Liver (tissue), 9 donors: Measurements from ENCODE around the gene ERP44. TPM values are rescaled to one million over a fixed set of nuclear protein-coding genes. Genes with fewer than 3 reads are reported as not detected.

Experiments used
- DNase-seq: peaks from one replicate; pipeline ENCODE4 v3.0.0-alpha.2; 2017; ENCODE audit warnings: low spot score
- H3K27ac ChIP-seq, 2 donors: one replicate each; pipeline ENCODE4 v1.7.0; 2013; ENCODE audit warnings: inconsistent platforms in 2 of 2, low read length in 2 of 2, control low read depth in 1 of 2, low read depth in 1 of 2, mild to moderate bottlenecking in 1 of 2
- H3K27me3 ChIP-seq, 4 donors: one replicate each; pipeline versions ENCODE4 v1.6.1 to v1.7.0; 2013; ENCODE audit warnings: low read length in 3 of 4, inconsistent platforms in 1 of 4, mild to moderate bottlenecking in 1 of 4, moderate library complexity in 1 of 4; ENCODE audit not compliant: control insufficient read depth in 4 of 4, insufficient read depth in 4 of 4
- H3K36me3 ChIP-seq, 4 donors: one replicate each; pipeline versions ENCODE4 v1.6.1 to v1.7.0; 2013; ENCODE audit warnings: low read length in 3 of 4, mild to moderate bottlenecking in 3 of 4, low read depth in 1 of 4, moderate library complexity in 1 of 4; ENCODE audit not compliant: control insufficient read depth in 4 of 4, insufficient read depth in 3 of 4
- H3K4me1 ChIP-seq, 4 donors: one replicate each; pipeline versions ENCODE4 v1.6.1 to v1.7.0; 2013; ENCODE audit warnings: low read length in 3 of 4, mild to moderate bottlenecking in 3 of 4, moderate library complexity in 1 of 4; ENCODE audit not compliant: control insufficient read depth in 4 of 4, insufficient read depth in 4 of 4
- H3K4me3 ChIP-seq, 3 donors: one replicate each; pipeline versions ENCODE4 v1.6.1 to v1.7.0; 2013; ENCODE audit warnings: low read length in 3 of 3, control low read depth in 1 of 3, low read depth in 1 of 3, mild to moderate bottlenecking in 1 of 3
- H3K9ac ChIP-seq, 2 donors: one replicate each; pipeline ENCODE4 v1.7.0; 2013; ENCODE audit warnings: low read length in 2 of 2, mild to moderate bottlenecking in 2 of 2, moderate library complexity in 2 of 2, control low read depth in 1 of 2, low read depth in 1 of 2
- H3K9me3 ChIP-seq, 4 donors: one replicate each; pipeline versions ENCODE4 v1.6.1 to v1.7.0; 2013; ENCODE audit warnings: low read length in 3 of 4; ENCODE audit not compliant: control insufficient read depth in 4 of 4
- FOXA1 ChIP-seq: IDR thresholded peaks from 2 replicates; pipeline ENCODE4 v1.6.1; 2016; ENCODE audit warnings: antibody characterized with exemption
- FOXA2 ChIP-seq: IDR thresholded peaks from 2 replicates; pipeline ENCODE4 v1.6.1; 2016; ENCODE audit warnings: antibody characterized with exemption
- GABPA ChIP-seq, 2 donors: IDR thresholded peaks in 1 of 2; conservative IDR thresholded peaks in 1 of 2; 2 replicates each; pipeline ENCODE4 v1.6.1; 2016; ENCODE audit warnings: antibody characterized with exemption in 2 of 2, mild to moderate bottlenecking in 1 of 2, moderate library complexity in 1 of 2
- HNF4A ChIP-seq, 2 donors: conservative IDR thresholded peaks; 2 replicates each; pipeline ENCODE4 v1.6.1; 2016; ENCODE audit warnings: antibody characterized with exemption in 2 of 2, mild to moderate bottlenecking in 2 of 2
- HNF4G ChIP-seq: IDR thresholded peaks from 2 replicates; pipeline ENCODE4 v1.6.1; 2016; ENCODE audit warnings: antibody characterized with exemption
- JUND ChIP-seq, 2 donors: IDR thresholded peaks; 2 replicates each; pipeline ENCODE4 v1.6.1; 2016; ENCODE audit warnings: antibody characterized with exemption in 2 of 2
- MAX ChIP-seq: IDR thresholded peaks from 2 replicates; pipeline ENCODE4 v1.6.1; 2016; ENCODE audit warnings: antibody characterized with exemption
- RAD21 ChIP-seq, 2 donors: IDR thresholded peaks; 2 replicates each; pipeline ENCODE4 v1.6.1; 2016; ENCODE audit warnings: antibody characterized with exemption in 2 of 2, mild to moderate bottlenecking in 2 of 2
- REST ChIP-seq: IDR thresholded peaks from 2 replicates; pipeline ENCODE4 v1.6.1; 2016; ENCODE audit warnings: antibody characterized with exemption, mild to moderate bottlenecking
- TAF1 ChIP-seq: conservative IDR thresholded peaks from 2 replicates; pipeline ENCODE4 v1.6.1; 2016; ENCODE audit warnings: antibody characterized with exemption, mild to moderate bottlenecking
- YY1 ChIP-seq: IDR thresholded peaks from 2 replicates; pipeline ENCODE4 v1.6.1; 2016; ENCODE audit warnings: antibody characterized with exemption, mild to moderate bottlenecking
- WGBS: extraction: QIAGEN DNeasy Blood & Tissue Kit; methylation state at CpG from one replicate; pipeline ENCODE4 v1.1.7; 2013; 5-methylcytosine and 5-hydroxymethylcytosine counted together
- polyA plus RNA-seq, 2 donors: library from polyadenylated mRNA; stranded (reverse) in 1 of 2; unstranded in 1 of 2; fragments of 200-250 nt in 1 of 2; fragments of >200 nt in 1 of 2; fragmentation: Nextera tagmentation in 1 of 2; extraction: Ambion mirVana in 1 of 2; gene quantifications; one replicate each; pipeline versions ENCODE4 v1.2.1 to v1.2.3, GENCODE V29; 2013 to 2015
- total RNA-seq, 2 donors: library from RNA; depleted of rRNA; stranded (reverse); fragments of >200 nt; gene quantifications; one replicate each; pipeline ENCODE4 v1.2.3, GENCODE V29; 2014
- TF ChIP-seq, protein P1 (sequence below): fragments of 150-350 bp; IDR thresholded peaks from 2 replicates; pipeline ENCODE4 v1.5.1; 2017; ENCODE audit warnings: improper control_type of control experiment, low read depth, low read length; ENCODE audit not compliant: missing input control
- TF ChIP-seq, protein P2 (sequence below): IDR thresholded peaks from 2 replicates; pipeline ENCODE4 v1.6.1; 2016; ENCODE audit warnings: antibody characterized with exemption
- donor health status: healthy.
- donor health status: healthy.
- donor health status: healthy.
- donor health status: healthy.
- donor health status: healthy.

Gene ERP44
- total and polyA plus RNA-seq, 4 donors = 13.0 to 26.8 (median 19.3) TPM

DNA sequence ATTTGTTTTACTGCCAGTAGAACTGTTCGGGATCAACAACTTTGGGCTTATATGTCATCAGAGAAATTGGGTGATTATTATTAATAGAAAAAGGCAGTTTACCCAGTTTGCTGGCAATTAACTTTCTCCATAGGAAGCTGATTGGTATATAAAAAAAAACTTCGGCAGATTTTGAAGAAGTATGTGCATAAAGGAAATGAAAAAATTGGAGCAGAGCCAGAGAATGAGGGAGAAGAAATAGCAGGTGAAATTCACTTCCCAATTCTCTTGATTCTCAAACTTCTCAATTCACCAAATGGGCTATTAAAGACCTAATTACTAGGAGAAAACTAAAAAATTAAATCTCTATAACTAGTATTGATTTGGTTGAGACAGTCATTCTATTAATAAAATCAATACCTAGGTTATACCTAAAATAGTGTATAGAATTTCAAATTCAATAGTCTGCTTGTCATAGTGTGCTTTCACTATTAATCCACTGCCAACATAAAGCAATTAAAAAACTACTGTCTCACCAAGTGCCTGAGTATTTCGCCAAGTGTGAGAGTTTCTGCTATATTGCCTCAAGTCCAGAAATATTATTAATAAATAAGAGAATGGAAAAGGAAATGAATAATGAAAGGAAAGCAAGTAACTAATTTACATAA lies 144.8 kb downstream of the ERP44 start:
- Histone ChIP-seq H3K4me1 (no peaks in the 10 kb centered on the region), H3K27me3 (no peaks in the 10 kb centered on the region), H3K9ac (no peak overlapping the region), H3K36me3 (peaks cover 0 to 15% (median 7%) of the 10 kb centered on the region in 4 donors), H3K27ac (no peak overlapping the region), H3K4me3 (no peak overlapping the region), H3K9me3 (no peaks in the 10 kb centered on the region)
- no peak for DNase-seq
- 84% methylated on average over 3 of the region's 3 CpGs for WGBS
- no peak for TF ChIP-seq FOXA1

- Histone ChIP-seq H3K4me1 (no peaks in the 10 kb centered on the region), H3K27ac (no peak overlapping the region), H3K4me3 (no peak overlapping the region), H3K36me3 (peaks cover 0 to 11% (median 6%) of the 10 kb centered on the region in 4 donors), H3K9me3 (no peaks in the 10 kb centered on the region), H3K27me3 (no peaks in the 10 kb centered on the region), H3K9ac (no peak overlapping the region)
- DNase-seq = no peak
- TF ChIP-seq HNF4G (no peak), HNF4A (conservative IDR thresholded peaks at IDR 0.05) (no peak), TAF1 (no peak), YY1 (no peak), RAD21 (IDR thresholded peaks at IDR 0.05) (no peak), JUND (IDR thresholded peaks at IDR 0.05) (no peak), MAX (no peak), REST (no peak), FOXA2 (no peak), FOXA1 (no peak), GABPA (IDR thresholded peaks at IDR 0.05 in 1 of 2, conservative IDR thresholded peaks at IDR 0.05 in 1 of 2) (no peak)
- TF ChIP-seq, protein P1, sequence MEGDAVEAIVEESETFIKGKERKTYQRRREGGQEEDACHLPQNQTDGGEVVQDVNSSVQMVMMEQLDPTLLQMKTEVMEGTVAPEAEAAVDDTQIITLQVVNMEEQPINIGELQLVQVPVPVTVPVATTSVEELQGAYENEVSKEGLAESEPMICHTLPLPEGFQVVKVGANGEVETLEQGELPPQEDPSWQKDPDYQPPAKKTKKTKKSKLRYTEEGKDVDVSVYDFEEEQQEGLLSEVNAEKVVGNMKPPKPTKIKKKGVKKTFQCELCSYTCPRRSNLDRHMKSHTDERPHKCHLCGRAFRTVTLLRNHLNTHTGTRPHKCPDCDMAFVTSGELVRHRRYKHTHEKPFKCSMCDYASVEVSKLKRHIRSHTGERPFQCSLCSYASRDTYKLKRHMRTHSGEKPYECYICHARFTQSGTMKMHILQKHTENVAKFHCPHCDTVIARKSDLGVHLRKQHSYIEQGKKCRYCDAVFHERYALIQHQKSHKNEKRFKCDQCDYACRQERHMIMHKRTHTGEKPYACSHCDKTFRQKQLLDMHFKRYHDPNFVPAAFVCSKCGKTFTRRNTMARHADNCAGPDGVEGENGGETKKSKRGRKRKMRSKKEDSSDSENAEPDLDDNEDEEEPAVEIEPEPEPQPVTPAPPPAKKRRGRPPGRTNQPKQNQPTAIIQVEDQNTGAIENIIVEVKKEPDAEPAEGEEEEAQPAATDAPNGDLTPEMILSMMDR = no peak
- TF ChIP-seq, protein P2, sequence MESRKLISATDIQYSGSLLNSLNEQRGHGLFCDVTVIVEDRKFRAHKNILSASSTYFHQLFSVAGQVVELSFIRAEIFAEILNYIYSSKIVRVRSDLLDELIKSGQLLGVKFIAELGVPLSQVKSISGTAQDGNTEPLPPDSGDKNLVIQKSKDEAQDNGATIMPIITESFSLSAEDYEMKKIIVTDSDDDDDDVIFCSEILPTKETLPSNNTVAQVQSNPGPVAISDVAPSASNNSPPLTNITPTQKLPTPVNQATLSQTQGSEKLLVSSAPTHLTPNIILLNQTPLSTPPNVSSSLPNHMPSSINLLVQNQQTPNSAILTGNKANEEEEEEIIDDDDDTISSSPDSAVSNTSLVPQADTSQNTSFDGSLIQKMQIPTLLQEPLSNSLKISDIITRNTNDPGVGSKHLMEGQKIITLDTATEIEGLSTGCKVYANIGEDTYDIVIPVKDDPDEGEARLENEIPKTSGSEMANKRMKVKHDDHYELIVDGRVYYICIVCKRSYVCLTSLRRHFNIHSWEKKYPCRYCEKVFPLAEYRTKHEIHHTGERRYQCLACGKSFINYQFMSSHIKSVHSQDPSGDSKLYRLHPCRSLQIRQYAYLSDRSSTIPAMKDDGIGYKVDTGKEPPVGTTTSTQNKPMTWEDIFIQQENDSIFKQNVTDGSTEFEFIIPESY = no peak
These were observed 149.9 kb downstream of the ERP44 start for GRCh38 chr9:99948896-99949295.
